Measurements from ENCODE around the gene CDCA7L.
A peak's percentile ranks its signal among the peaks of the same experiment; 100 is the strongest.

CDCA7L gene

GRCh38 chr7:21946222-21946709, 567 bp upstream of the CDCA7L start:
- TF ChIP-seq CTCF (IDR thresholded peaks at IDR 0.05; ENCODE audit: low read length, missing control alignments), result no peak
- peak overlapping the region; percentile 73 for H3K4me3 ChIP-seq (replicated peaks; ENCODE audit: low read depth, low read length)
- DNase-seq (ENCODE audit: low read depth), result no peak

- TF ChIP-seq CTCF (IDR thresholded peaks at IDR 0.05; ENCODE audit: low read length, missing control alignments), result no peak
- DNase-seq (ENCODE audit: low read depth), result peak; percentile 44
- H3K4me3 ChIP-seq (replicated peaks; ENCODE audit: low read depth, low read length), result peak overlapping the region; percentile 73
Measured at GRCh38 chr7:21944616-21945453, 864 bp downstream of the CDCA7L start.

- H3K4me3 ChIP-seq (replicated peaks; ENCODE audit: low read depth, low read length), result no peak overlapping the region
- TF ChIP-seq CTCF (IDR thresholded peaks at IDR 0.05; ENCODE audit: low read length, missing control alignments), result no peak
- DNase-seq (ENCODE audit: low read depth), result no peak
Measured at GRCh38 chr7:21943436-21943835, 2.3 kb downstream of the CDCA7L start.

- no peak for DNase-seq (ENCODE audit: low read depth)
- no peak overlapping the region for H3K4me3 ChIP-seq (replicated peaks; ENCODE audit: low read depth, low read length)
- TF ChIP-seq CTCF (IDR thresholded peaks at IDR 0.05; ENCODE audit: low read length, missing control alignments), result no peak
Measured at GRCh38 chr7:21942955-21943354, 2.7 kb downstream of the CDCA7L start.

- no peak for TF ChIP-seq CTCF (IDR thresholded peaks at IDR 0.05; ENCODE audit: low read length, missing control alignments)
- H3K4me3 ChIP-seq (replicated peaks; ENCODE audit: low read depth, low read length), result no peak overlapping the region
- peak; percentile 26 for DNase-seq (ENCODE audit: low read depth)
Measured at GRCh38 chr7:21941611-21942141, 4.0 kb downstream of the CDCA7L start.

GRCh38 chr7:21939858-21940372, 5.8 kb downstream of the CDCA7L start:
- TF ChIP-seq CTCF (IDR thresholded peaks at IDR 0.05; ENCODE audit: low read length, missing control alignments), result no peak
- H3K4me3 ChIP-seq (replicated peaks; ENCODE audit: low read depth, low read length), result no peak overlapping the region
- DNase-seq (ENCODE audit: low read depth), result no peak

Data from fibroblast of pulmonary artery (primary cell).